22Rv1 (cell line): ENCODE results near the gene CAPN2.

Experiments
- ZFX ChIP-seq: fragments of 450-650 bp; IDR thresholded peaks from 2 replicates; pipeline ENCODE4 v1.6.1; 2017; ENCODE audit warnings: antibody characterized with exemption, borderline replicate concordance
- TF ChIP-seq, protein P1 (sequence below): fragments of 450-650 bp; IDR thresholded peaks from 2 replicates; pipeline ENCODE4 v1.5.1; 2017; ENCODE audit warnings: mild to moderate bottlenecking

DNA sequence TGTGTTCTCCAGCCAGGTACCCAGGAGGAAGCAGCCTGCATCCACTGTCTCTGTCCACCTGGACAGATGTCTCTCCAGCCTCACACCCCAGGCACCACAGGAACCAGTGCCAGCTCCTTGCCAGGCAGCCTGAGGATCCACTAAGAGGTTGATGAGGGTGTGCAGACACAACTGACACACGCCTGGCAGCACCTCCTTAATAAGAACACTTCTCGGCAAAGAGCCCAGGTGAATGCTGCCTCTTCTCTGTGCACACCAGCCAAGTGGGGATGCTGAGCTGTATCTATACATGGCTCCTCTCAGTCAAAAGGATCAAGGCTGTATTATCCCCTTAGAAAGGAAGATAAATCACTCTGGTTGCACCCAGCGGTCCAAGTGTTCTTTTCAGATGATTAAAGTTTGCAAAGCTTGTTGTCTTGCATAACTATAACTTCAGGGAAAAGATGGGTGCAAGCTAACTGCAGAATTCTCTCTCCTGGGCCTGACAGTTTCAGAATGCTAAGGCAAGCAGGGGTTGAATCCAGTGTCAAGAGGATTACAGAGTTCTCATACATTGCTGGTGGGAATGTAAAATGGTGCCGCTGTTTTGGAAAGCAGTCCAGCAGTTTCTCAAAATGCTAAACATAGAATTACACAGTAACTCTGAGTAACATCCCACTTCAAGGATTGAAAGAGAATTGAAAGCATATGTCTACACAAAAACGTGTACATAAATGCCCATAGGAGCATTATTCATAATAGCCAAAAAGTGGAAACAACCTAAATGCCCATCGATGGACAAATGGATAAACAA is 43.1 kb upstream of the CAPN2 start:
- TF ChIP-seq, protein P1, sequence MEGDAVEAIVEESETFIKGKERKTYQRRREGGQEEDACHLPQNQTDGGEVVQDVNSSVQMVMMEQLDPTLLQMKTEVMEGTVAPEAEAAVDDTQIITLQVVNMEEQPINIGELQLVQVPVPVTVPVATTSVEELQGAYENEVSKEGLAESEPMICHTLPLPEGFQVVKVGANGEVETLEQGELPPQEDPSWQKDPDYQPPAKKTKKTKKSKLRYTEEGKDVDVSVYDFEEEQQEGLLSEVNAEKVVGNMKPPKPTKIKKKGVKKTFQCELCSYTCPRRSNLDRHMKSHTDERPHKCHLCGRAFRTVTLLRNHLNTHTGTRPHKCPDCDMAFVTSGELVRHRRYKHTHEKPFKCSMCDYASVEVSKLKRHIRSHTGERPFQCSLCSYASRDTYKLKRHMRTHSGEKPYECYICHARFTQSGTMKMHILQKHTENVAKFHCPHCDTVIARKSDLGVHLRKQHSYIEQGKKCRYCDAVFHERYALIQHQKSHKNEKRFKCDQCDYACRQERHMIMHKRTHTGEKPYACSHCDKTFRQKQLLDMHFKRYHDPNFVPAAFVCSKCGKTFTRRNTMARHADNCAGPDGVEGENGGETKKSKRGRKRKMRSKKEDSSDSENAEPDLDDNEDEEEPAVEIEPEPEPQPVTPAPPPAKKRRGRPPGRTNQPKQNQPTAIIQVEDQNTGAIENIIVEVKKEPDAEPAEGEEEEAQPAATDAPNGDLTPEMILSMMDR = no peak
- no peak for TF ChIP-seq ZFX
